ENCODE measurements around the gene RAVER2. TPM values are rescaled to one million over a fixed set of nuclear protein-coding genes. Genes with fewer than 3 reads are reported as not detected.

The RAVER2 gene
- total RNA-seq, 1 donor from 2014 or later: 18.6 TPM

- H3K4me1 Mint-ChIP-seq: peaks cover 25% of the 10 kb centered on the region
- no peaks in the 10 kb centered on the region for H3K36me3 Mint-ChIP-seq
- peak overlapping the region; percentile 98 for H3K27ac Mint-ChIP-seq
- H3K9me3 Mint-ChIP-seq: no peaks in the 10 kb centered on the region
- no peak for TF ChIP-seq CTCF (IDR thresholded peaks at IDR 0.05; ENCODE audit: unreplicated experiment)
- peak; percentile 30 to 54 for DNase-seq (ENCODE audit: low spot score in 2 of 2, unreplicated experiment in 2 of 2)
- peak overlapping the region; percentile 88 for H3K4me3 Mint-ChIP-seq
- H3K27me3 Mint-ChIP-seq (ENCODE audit: low read depth): no peaks in the 10 kb centered on the region
These were observed 508 bp downstream of the RAVER2 start for GRCh38 chr1:64745181-64745985.

DNA sequence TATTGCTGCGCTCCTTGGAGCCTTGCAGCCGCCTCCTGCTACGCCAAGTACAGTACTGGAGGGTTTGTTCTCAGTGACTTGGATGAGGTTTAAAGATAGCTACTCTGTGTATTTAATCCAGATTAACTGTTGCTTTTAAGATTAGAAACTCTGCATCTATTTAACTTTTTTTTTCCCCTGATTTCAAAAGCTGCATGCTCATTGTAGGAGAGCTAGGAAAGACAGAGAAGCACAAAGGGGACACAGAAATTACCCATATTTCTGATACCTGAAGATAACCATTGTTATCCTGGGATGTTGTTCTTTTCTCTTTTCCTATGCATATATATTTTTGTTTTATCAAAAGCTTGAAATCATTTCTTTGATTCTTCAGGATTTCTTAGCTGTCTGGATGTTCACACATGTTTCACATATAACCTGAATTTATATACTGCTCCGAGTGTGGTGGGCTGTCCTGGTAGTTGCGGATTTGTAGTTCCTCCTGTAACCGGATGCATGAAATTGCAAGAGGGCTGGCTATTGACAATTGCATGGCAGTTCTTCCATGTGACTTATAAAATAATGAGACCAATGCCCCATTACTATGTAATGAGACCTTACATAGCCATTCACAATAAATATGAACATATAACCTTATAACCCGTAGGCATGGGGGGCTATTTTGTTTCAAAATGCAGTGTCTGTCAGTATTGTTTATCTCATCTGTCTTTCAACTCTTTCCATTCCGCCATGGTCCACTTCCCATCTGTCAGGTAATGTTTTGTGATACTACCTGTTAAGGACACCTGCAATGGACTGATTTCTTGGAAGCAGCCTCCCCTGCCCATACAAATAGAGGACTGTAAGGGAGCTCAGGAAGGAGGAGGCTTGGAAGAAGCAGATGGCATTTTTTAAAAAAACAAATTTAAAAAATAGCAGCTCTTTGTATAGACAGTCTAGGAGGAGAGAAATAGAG is 1.4 kb downstream of the RAVER2 start:
- no peak for TF ChIP-seq CTCF (IDR thresholded peaks at IDR 0.05; ENCODE audit: unreplicated experiment)
- H3K36me3 Mint-ChIP-seq: no peaks in the 10 kb centered on the region
- DNase-seq (ENCODE audit: low spot score in 2 of 2, unreplicated experiment in 2 of 2): no peak
- H3K4me1 Mint-ChIP-seq: peaks cover 28% of the 10 kb centered on the region
- H3K4me3 Mint-ChIP-seq: peak overlapping the region; percentile 88
- H3K27ac Mint-ChIP-seq: peak overlapping the region; percentile 98
- no peaks in the 10 kb centered on the region for H3K9me3 Mint-ChIP-seq
- H3K27me3 Mint-ChIP-seq (ENCODE audit: low read depth): no peaks in the 10 kb centered on the region

GRCh38 chr1:64748222-64748621 is 3.3 kb downstream of the RAVER2 start:
- DNase-seq (ENCODE audit: low spot score in 2 of 2, unreplicated experiment in 2 of 2): no peak
- peaks cover 31% of the 10 kb centered on the region for H3K4me1 Mint-ChIP-seq
- no peak for TF ChIP-seq CTCF (IDR thresholded peaks at IDR 0.05; ENCODE audit: unreplicated experiment)
- H3K36me3 Mint-ChIP-seq: no peaks in the 10 kb centered on the region
- H3K27me3 Mint-ChIP-seq (ENCODE audit: low read depth): no peaks in the 10 kb centered on the region
- no peak overlapping the region for H3K4me3 Mint-ChIP-seq
- peak overlapping the region; percentile 2 for H3K27ac Mint-ChIP-seq
- H3K9me3 Mint-ChIP-seq: no peaks in the 10 kb centered on the region

GRCh38 chr1:64748706-64749105 is 3.8 kb downstream of the RAVER2 start:
- Mint-ChIP-seq H3K9me3 (no peaks in the 10 kb centered on the region), H3K4me1 (peaks cover 29% of the 10 kb centered on the region), H3K27ac (no peak overlapping the region), H3K27me3 (ENCODE audit: low read depth) (no peaks in the 10 kb centered on the region), H3K4me3 (no peak overlapping the region), H3K36me3 (no peaks in the 10 kb centered on the region)
- no peak for DNase-seq (ENCODE audit: low spot score in 2 of 2, unreplicated experiment in 2 of 2)
- TF ChIP-seq CTCF (IDR thresholded peaks at IDR 0.05; ENCODE audit: unreplicated experiment): no peak

DNA sequence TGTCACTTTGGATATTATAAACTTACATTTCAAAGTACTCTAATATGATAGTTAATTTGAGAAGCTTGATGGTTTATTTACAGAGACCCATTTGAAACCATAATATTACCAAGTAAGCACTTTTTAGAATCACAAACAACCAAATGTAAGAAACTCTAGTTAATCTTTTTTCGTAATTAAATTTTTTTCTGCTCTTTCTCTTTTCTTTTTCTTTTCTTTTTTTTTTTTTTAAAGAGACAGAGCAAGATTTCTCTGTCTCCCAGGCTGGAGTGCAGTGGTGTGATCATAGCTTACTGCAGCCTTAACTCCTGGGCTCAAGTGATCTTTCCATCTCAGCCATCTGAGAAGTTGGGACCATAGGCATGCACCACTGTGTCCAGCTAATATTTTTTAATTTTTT is 5.2 kb downstream of the RAVER2 start:
- no peak for TF ChIP-seq CTCF (IDR thresholded peaks at IDR 0.05; ENCODE audit: unreplicated experiment)
- H3K27me3 Mint-ChIP-seq (ENCODE audit: low read depth): no peaks in the 10 kb centered on the region
- no peak overlapping the region for H3K27ac Mint-ChIP-seq
- no peaks in the 10 kb centered on the region for H3K9me3 Mint-ChIP-seq
- no peak for DNase-seq (ENCODE audit: low spot score in 2 of 2, unreplicated experiment in 2 of 2)
- H3K4me1 Mint-ChIP-seq: peaks cover 25% of the 10 kb centered on the region
- no peak overlapping the region for H3K4me3 Mint-ChIP-seq
- H3K36me3 Mint-ChIP-seq: no peaks in the 10 kb centered on the region
